ENCODE measurements around the gene TOMM22.

GRCh38 chr22:38700789-38701628, 19.3 kb downstream of the TOMM22 start, which contains the start of gene JOSD1:
- TF ChIP-seq RAD21 (conservative IDR thresholded peaks at IDR 0.05 in 1 of 2, IDR thresholded peaks at IDR 0.05 in 1 of 2) (no peak), SMC3 (IDR thresholded peaks at IDR 0.05) (no peak), RCOR1 (IDR thresholded peaks at IDR 0.05; ENCODE audit: low read depth, low read length) (no peak), POLR2A (IDR thresholded peaks at IDR 0.05; ENCODE audit: low read length) (peak; percentile 72), RFX5 (IDR thresholded peaks at IDR 0.05) (no peak), CTCF (IDR thresholded peaks at IDR 0.05) (no peak), KDM1A (IDR thresholded peaks at IDR 0.05; ENCODE audit: low read depth) (no peak), HDAC2 (IDR thresholded peaks at IDR 0.05) (no peak), USF2 (IDR thresholded peaks at IDR 0.05) (no peak), REST (IDR thresholded peaks at IDR 0.05) (no peak), JUN (IDR thresholded peaks at IDR 0.05) (peak; percentile 63 to 84), MAX (IDR thresholded peaks at IDR 0.05) (peak; percentile 36; the same call in 1 of the 2 replicates), POLR2AphosphoS2 (conservative IDR thresholded peaks at IDR 0.05; ENCODE audit: low read length) (no peak)

Data from A549 (cell line).